ENCODE measurements around the gene SFRP2.

The SFRP2 gene

GRCh38 chr4:153766758-153767157, 22.1 kb downstream of the SFRP2 start:
- no peak for DNase-seq

- no peak for DNase-seq
These were observed 23.0 kb downstream of the SFRP2 start for GRCh38 chr4:153765894-153766293.

GRCh38 chr4:153764601-153765368, 24.1 kb downstream of the SFRP2 start:
- no peak for DNase-seq

- no peak for DNase-seq
These were observed 25.5 kb downstream of the SFRP2 start for GRCh38 chr4:153763404-153763803.

GRCh38 chr4:153759407-153760316, 29.2 kb downstream of the SFRP2 start, which contains the start of gene RNF175:
TSS of gene RNF175 (minus strand) at chr4:153760024. CDS start at chr4:153759862, 162 bp downstream.
- peak; percentile 79 for DNase-seq

- no peak for DNase-seq
These were observed 30.0 kb downstream of the SFRP2 start for GRCh38 chr4:153758688-153759406.

- DNase-seq: no peak
These were observed 30.7 kb downstream of the SFRP2 start for GRCh38 chr4:153758136-153758535.

- DNase-seq: no peak
These were observed 31.5 kb downstream of the SFRP2 start for GRCh38 chr4:153757407-153757806.

GRCh38 chr4:153755186-153755585, 33.7 kb downstream of the SFRP2 start:
- DNase-seq: no peak

- DNase-seq: peak; percentile 63
These were observed 38.6 kb downstream of the SFRP2 start for GRCh38 chr4:153750197-153750817.

- no peak for DNase-seq
These were observed 40.5 kb downstream of the SFRP2 start for GRCh38 chr4:153748378-153748777.

- DNase-seq: no peak
These were observed 41.4 kb downstream of the SFRP2 start for GRCh38 chr4:153747406-153747955.

GRCh38 chr4:153745651-153746050, 43.2 kb downstream of the SFRP2 start:
- no peak for DNase-seq

- no peak for DNase-seq
These were observed 47.3 kb downstream of the SFRP2 start for GRCh38 chr4:153741541-153741940.

- DNase-seq: no peak
These were observed 52.9 kb downstream of the SFRP2 start for GRCh38 chr4:153735906-153736461.

GRCh38 chr4:153733751-153734448, 55.0 kb downstream of the SFRP2 start:
- no peak for DNase-seq

GRCh38 chr4:153731239-153731638, 57.6 kb downstream of the SFRP2 start:
- no peak for DNase-seq
